Measurements from ENCODE around the gene ADD3.

DNA sequence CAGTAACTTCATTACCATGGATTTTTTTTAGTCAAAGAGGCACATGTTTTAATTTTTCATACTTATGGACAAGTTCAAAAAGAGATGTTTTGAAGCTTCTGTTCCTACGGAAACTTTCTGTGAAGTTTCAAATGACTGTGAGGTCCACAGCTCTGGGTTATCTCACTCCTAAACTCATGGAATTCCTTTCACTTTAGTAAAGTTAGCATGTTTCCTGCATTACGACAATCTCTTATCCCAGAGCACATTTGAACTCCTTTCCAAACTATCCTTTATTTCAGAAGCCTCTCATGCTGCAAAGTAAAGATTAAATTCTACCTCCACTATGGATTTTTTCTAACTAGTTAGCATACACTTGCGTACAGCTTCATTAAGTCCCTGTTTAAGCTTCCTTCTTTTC lies 15.3 kb upstream of the ADD3 start:
- TF ChIP-seq GATA2 (IDR thresholded peaks at IDR 0.05; ENCODE audit: low read depth, low read length): no peak
- TF ChIP-seq GATA3 (IDR thresholded peaks at IDR 0.05; ENCODE audit: low read depth, low read length): no peak
